ENCODE measurements around the gene CCND1.

CCND1 gene

DNA sequence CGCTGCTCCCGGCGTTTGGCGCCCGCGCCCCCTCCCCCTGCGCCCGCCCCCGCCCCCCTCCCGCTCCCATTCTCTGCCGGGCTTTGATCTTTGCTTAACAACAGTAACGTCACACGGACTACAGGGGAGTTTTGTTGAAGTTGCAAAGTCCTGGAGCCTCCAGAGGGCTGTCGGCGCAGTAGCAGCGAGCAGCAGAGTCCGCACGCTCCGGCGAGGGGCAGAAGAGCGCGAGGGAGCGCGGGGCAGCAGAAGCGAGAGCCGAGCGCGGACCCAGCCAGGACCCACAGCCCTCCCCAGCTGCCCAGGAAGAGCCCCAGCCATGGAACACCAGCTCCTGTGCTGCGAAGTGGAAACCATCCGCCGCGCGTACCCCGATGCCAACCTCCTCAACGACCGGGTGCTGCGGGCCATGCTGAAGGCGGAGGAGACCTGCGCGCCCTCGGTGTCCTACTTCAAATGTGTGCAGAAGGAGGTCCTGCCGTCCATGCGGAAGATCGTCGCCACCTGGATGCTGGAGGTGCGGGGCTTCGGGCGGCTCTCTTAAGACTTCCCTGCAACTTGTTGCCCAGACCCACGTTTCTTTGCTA lies at the start of gene CCND1:
TSS of gene CCND1 (plus strand) at position 162 of the 587 bp plus-strand sequence. CDS start at position 320, 158 bp downstream.
- Mint-ChIP-seq H3K27me3 (peaks cover 56% of the 10 kb centered on the region), H3K9me3 (no peaks in the 10 kb centered on the region), H3K36me3 (ENCODE audit: insufficient read depth) (peaks cover 7% of the 10 kb centered on the region), H3K4me3 (peak within 1 kb of the TSS; percentile 86), H3K27ac (ENCODE audit: low read depth) (peak within 1 kb of the TSS; percentile 90), H3K4me1 (peaks cover 20% of the 10 kb centered on the region)
- ATAC-seq (replicated peaks; ENCODE audit: extremely low read depth, poor library complexity, severe bottlenecking) (no peak), DNase-seq (ENCODE audit: low spot score in 2 of 2) (no peak)

DNA sequence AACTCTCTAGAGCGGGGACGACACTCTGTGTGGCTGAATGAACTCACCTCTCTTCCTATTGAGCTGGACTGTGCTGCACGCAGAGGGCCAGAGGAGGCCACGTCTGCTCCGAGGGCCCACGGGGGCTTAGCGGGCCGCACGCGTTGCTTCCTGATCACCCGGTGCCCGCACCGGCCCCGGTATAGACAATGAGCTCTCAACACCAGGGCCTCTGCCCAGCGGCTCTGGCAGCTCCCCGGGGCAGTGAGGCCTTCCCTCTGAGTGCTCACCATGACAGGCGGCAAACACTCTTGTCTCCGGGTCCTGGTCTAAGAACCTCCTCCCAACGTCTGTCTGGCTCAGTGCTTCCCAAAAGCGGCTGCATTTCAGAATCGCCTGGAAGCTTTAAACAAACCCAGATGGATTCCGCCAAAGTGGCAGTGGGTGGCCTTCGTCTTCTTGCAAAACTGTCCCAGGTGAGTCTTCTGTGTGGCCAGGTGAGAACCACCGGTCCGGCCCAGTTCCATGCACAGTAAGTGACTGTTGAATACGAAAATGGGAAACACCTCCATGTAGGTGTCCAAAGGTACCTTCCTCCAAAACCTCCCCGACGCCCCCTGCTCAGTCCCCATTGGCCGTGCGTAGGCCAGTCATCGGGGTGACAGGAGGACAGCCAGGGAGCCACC lies 47.8 kb upstream of the CCND1 start:
- H3K9me3 Mint-ChIP-seq, result no peaks in the 10 kb centered on the region
- H3K4me1 Mint-ChIP-seq, result no peaks in the 10 kb centered on the region
- ATAC-seq (replicated peaks; ENCODE audit: extremely low read depth, poor library complexity, severe bottlenecking), result no peak
- H3K4me3 Mint-ChIP-seq, result no peak overlapping the region
- DNase-seq (ENCODE audit: low spot score in 2 of 2), result no peak
- H3K27me3 Mint-ChIP-seq, result peaks cover 8% of the 10 kb centered on the region
- no peak overlapping the region for H3K27ac Mint-ChIP-seq (ENCODE audit: low read depth)
- no peaks in the 10 kb centered on the region for H3K36me3 Mint-ChIP-seq (ENCODE audit: insufficient read depth)

DNA sequence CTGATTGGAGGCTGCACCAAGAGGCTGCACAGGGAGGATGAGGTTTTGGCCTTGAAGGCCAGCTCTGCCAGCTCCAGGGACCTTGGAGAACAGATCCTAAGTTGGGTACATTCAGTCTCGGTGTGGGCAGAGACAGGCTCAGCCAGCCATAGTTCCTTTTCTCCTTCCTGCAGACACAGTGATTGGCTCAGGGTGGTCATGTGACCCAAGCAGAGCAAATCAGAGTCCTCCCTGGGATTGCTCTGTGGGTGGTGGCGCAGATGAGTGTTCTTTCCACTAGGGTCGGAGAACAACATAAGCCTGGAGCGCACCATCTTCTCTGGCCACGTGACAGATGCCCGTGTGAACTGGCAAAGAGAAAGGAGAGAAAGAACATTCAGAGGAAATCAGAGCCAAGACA lies 47.1 kb upstream of the CCND1 start:
- H3K4me1 Mint-ChIP-seq, result no peaks in the 10 kb centered on the region
- no peak overlapping the region for H3K27ac Mint-ChIP-seq (ENCODE audit: low read depth)
- ATAC-seq (replicated peaks; ENCODE audit: extremely low read depth, poor library complexity, severe bottlenecking) (no peak), DNase-seq (ENCODE audit: low spot score in 2 of 2) (no peak)
- H3K9me3 Mint-ChIP-seq, result no peaks in the 10 kb centered on the region
- no peaks in the 10 kb centered on the region for H3K36me3 Mint-ChIP-seq (ENCODE audit: insufficient read depth)
- peaks cover under 1% of the 10 kb centered on the region for H3K27me3 Mint-ChIP-seq
- no peak overlapping the region for H3K4me3 Mint-ChIP-seq

DNA sequence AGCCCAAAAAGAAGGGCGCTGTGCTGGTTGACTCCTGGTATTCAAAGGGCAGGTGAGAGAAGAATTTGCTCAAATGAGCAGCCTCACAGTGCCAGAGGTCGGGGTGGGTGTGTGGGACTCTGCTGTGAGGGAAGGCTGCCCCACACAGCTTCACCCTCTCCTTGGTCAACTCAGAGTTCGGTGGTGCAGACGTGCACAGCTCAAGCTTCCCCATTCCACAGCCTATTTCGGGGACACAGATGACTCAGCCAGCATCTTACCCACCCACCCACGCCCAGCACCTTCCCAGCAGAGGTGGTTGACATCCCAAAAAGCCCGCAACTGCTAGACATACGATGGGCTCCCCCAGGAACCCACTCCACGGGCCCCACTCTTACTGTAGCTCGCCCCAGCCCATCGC lies 46.5 kb upstream of the CCND1 start:
- H3K9me3 Mint-ChIP-seq, result no peaks in the 10 kb centered on the region
- no peaks in the 10 kb centered on the region for H3K27me3 Mint-ChIP-seq
- no peak for ATAC-seq (replicated peaks; ENCODE audit: extremely low read depth, poor library complexity, severe bottlenecking)
- no peak overlapping the region for H3K4me3 Mint-ChIP-seq
- H3K36me3 Mint-ChIP-seq (ENCODE audit: insufficient read depth), result no peaks in the 10 kb centered on the region
- H3K27ac Mint-ChIP-seq (ENCODE audit: low read depth), result no peak overlapping the region
- no peak for DNase-seq (ENCODE audit: low spot score in 2 of 2)
- H3K4me1 Mint-ChIP-seq, result no peaks in the 10 kb centered on the region

DNA sequence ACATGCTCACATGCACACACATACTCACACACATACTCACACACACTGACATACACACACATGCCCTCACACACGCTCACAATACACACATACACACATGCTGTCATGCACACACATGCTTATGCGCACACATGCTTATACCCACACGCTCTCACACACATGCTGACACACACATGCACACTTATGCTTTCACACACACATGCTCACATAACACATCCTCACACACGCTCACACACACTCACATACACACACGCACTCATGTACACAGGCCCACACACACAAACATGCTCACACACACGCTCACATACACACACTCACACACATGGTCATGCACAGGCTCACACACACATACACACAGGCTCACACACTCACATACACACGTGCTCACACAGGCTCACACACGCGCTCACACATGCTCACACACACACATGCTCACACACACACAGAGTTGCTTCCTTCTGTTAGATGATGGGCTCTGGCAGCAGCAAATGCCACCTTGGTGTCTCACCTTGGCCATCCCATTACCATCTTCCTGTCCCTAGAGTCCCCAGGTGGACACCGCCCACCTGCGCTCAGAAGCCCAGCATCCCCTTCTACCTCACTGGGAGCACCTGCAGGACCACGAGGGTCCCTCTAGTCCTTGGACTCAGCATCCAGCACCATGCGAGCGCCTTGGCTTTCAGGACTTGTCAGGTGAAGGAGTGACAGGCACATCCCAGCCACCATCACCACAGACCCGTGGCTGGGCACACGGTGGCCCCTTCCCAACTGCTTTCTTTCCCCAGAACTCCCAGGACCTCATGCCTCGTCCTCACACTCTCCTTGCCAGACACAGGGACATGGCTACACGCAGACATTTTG lies 44.9 kb upstream of the CCND1 start:
- DNase-seq (ENCODE audit: low spot score in 2 of 2), result no peak

DNA sequence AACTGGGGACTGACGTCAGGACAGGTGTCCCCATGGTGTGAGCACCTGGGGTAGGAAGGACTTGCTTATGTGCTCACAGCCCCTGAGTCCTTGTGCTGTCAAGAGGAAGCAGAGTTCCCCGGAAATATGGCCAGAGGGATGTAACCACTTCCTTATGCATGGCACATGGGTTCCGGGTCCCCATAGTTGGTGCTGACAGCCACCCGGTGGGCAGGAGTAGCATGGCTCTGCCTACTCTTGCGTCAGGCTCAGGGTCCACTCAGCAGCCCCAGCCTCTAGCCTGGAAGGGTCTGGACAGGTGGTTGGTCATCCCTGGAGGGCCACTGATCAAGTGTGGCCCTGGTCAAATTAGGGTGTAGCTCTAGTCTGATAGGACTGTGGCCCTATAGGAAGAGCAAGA lies 42.8 kb upstream of the CCND1 start:
- no peak for DNase-seq (ENCODE audit: low spot score in 2 of 2)
- no peak overlapping the region for H3K27ac Mint-ChIP-seq (ENCODE audit: low read depth)
- H3K4me3 Mint-ChIP-seq, result no peak overlapping the region
- H3K36me3 Mint-ChIP-seq (ENCODE audit: insufficient read depth), result no peaks in the 10 kb centered on the region
- H3K9me3 Mint-ChIP-seq, result no peaks in the 10 kb centered on the region
- H3K4me1 Mint-ChIP-seq, result no peaks in the 10 kb centered on the region
- ATAC-seq (replicated peaks; ENCODE audit: extremely low read depth, poor library complexity, severe bottlenecking), result no peak
- H3K27me3 Mint-ChIP-seq, result peaks cover 25% of the 10 kb centered on the region

More for the DNA sequence above, 44.9 kb upstream of the CCND1 start:
- H3K4me3 Mint-ChIP-seq, result no peak overlapping the region
- no peak for ATAC-seq (replicated peaks; ENCODE audit: extremely low read depth, poor library complexity, severe bottlenecking)
- no peaks in the 10 kb centered on the region for H3K4me1 Mint-ChIP-seq
- H3K36me3 Mint-ChIP-seq (ENCODE audit: insufficient read depth), result no peaks in the 10 kb centered on the region
- no peak overlapping the region for H3K27ac Mint-ChIP-seq (ENCODE audit: low read depth)
- H3K27me3 Mint-ChIP-seq, result peaks cover 4% of the 10 kb centered on the region
- no peaks in the 10 kb centered on the region for H3K9me3 Mint-ChIP-seq

DNA sequence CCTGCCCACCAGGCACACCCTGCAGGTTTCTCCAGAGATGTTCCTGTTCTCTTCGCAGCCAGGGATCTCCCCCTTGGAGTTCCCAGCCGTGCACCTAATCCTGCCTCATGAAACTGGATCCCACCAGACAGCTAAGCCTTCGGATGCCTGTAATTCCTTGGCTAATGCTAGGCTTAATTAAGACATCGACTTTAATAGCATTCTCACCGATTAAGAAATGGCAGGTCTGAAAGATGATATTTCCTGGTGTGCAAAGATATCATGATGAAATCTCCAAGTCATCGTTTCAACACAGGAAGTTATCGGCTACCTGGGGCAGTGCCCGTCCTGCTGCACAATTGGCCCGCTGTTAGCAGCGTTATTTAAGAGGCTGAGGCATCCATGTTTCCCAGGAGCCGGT lies 41.5 kb upstream of the CCND1 start:
- H3K27ac Mint-ChIP-seq (ENCODE audit: low read depth), result no peak overlapping the region

DNA sequence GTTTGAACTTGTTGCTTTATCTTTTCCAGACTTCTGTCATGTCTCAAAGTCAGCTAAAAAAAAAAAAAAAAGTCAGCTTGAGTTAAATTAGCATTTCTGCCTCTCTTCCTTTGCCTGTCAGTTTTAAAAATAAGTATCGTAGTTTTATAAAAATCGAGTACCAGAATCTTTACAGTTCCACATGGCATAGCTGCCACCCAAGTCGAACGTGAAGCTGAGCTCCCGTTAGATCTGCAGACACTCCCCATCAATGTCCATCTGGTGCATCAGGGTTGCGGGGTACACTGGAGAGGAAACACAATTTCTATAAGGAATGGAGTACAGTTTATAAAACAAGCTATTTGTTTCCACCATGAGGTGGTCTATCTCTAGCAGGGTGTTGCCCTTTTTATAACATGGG lies 41.0 kb upstream of the CCND1 start:
- no peaks in the 10 kb centered on the region for H3K36me3 Mint-ChIP-seq (ENCODE audit: insufficient read depth)
- no peak for ATAC-seq (replicated peaks; ENCODE audit: extremely low read depth, poor library complexity, severe bottlenecking)
- H3K27me3 Mint-ChIP-seq, result peaks cover 41% of the 10 kb centered on the region
- H3K9me3 Mint-ChIP-seq, result no peaks in the 10 kb centered on the region
- H3K4me1 Mint-ChIP-seq, result no peaks in the 10 kb centered on the region
- no peak overlapping the region for H3K4me3 Mint-ChIP-seq
- H3K27ac Mint-ChIP-seq (ENCODE audit: low read depth), result no peak overlapping the region
- DNase-seq (ENCODE audit: low spot score in 2 of 2), result no peak

More for the DNA sequence above, 41.5 kb upstream of the CCND1 start:
- H3K27me3 Mint-ChIP-seq, result peaks cover 38% of the 10 kb centered on the region
- H3K4me3 Mint-ChIP-seq, result no peak overlapping the region
- no peaks in the 10 kb centered on the region for H3K9me3 Mint-ChIP-seq
- no peaks in the 10 kb centered on the region for H3K36me3 Mint-ChIP-seq (ENCODE audit: insufficient read depth)
- H3K4me1 Mint-ChIP-seq, result no peaks in the 10 kb centered on the region
- no peak for DNase-seq (ENCODE audit: low spot score in 2 of 2)
- ATAC-seq (replicated peaks; ENCODE audit: extremely low read depth, poor library complexity, severe bottlenecking), result no peak

DNA sequence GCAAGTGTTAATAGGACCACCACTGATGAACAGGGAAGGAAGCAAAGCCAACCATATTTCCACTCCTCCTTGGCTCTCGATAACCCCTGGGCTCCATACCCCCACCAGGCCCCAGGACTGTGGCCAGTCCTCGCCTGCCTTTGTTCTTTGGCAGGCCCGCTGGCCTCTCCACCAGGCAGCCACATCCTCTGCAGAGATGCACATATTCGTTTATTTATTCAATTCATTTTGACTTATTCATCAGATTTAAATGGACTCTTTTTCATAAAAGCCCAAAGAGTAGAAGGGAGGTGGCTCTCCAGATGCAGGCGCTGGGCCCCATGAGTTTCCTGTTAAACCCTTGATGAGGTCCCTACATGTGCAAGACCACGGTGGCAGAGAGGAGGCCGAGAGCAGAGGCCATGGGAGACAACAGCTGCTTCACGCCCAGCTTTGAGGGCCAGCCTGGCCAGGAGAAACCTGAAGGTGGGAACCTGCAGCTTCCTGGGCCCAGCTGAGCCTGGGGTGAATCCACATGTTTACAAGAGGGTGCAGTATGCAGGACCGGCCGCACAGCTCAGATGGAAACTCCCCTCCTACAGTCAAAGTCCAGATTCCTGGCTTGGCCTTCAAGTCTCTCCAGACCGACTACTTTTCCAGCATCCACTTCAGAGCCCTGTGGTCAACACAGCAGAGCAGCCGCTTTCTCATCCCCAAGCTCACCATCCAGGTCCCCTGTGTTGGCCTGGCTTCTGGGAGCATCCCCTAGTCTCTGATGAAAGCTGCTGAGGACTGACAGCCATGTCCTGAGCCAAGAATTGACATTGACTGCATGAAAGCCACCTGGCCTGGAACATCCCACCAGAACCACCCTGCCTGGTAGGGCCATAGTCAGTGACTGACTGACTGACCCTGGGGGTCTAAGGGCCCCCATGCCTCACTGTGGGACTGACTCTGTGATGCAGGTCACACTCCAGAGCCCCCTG lies 39.7 kb upstream of the CCND1 start:
- peaks cover 53% of the 10 kb centered on the region for H3K27me3 Mint-ChIP-seq
- H3K27ac Mint-ChIP-seq (ENCODE audit: low read depth), result peak overlapping the region; percentile 35
- no peak for ATAC-seq (replicated peaks; ENCODE audit: extremely low read depth, poor library complexity, severe bottlenecking)
- H3K36me3 Mint-ChIP-seq (ENCODE audit: insufficient read depth), result no peaks in the 10 kb centered on the region
- H3K4me3 Mint-ChIP-seq, result no peak overlapping the region
- no peaks in the 10 kb centered on the region for H3K4me1 Mint-ChIP-seq
- no peak for DNase-seq (ENCODE audit: low spot score in 2 of 2)
- no peaks in the 10 kb centered on the region for H3K9me3 Mint-ChIP-seq

DNA sequence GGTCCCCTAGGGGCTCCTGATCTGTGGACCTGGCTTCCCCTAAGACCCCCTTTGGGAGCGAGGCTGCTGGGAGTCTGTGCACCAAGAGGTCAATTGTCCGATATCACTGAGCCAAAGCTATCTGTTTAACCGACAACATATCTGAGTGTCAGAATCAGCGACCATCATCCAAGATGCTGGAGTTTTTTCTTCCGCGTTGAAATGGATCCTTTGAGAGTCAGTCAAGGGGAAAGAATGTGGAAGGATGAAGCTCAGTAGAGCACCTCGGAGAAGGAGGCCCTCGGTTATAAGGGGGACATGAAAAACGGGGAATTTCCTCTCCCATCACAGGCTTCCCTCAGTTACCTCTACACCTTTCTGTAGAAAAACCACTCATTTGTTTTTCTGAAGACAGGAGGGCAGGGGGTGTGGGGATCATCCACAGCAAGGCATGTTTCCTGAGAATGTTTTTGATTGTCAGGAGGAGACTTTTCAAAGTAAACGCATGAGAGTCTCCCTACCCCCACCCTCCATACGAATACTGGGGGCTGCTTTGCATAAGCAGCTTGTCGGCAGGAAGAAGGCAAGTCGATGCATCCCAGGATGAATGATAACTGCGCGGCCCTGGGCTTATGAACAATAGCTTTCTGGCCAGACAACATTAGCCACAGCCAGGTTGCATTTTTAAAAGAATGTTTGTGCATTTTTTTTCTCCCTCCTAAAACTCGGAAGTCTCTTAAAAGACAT lies 37.7 kb upstream of the CCND1 start:
- H3K9me3 Mint-ChIP-seq, result peaks cover under 1% of the 10 kb centered on the region
- no peaks in the 10 kb centered on the region for H3K4me1 Mint-ChIP-seq
- no peak overlapping the region for H3K27ac Mint-ChIP-seq (ENCODE audit: low read depth)
- DNase-seq (ENCODE audit: low spot score in 2 of 2) (no peak), ATAC-seq (replicated peaks; ENCODE audit: extremely low read depth, poor library complexity, severe bottlenecking) (no peak)
- no peak overlapping the region for H3K4me3 Mint-ChIP-seq
- H3K36me3 Mint-ChIP-seq (ENCODE audit: insufficient read depth), result no peaks in the 10 kb centered on the region
- peaks cover 73% of the 10 kb centered on the region for H3K27me3 Mint-ChIP-seq

DNA sequence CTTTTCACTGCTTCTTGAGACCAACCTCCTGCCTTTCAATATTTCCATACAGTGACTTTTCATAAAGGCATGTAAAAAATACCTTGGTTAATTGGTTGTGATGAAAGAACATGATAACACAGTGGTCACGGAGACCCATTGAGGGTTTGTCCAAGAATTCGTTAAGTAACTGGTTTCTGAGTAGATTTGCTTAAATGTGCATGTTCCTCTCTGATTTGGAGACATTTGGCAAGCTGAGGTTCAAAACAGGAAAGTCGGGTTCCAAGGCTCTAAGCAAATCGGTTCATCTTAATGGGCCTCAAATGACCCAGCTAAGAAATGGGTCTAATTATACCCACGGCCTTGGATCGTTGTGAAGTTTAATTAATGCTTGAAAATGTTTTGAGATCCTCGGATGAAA lies 36.9 kb upstream of the CCND1 start:
- no peak for ATAC-seq (replicated peaks; ENCODE audit: extremely low read depth, poor library complexity, severe bottlenecking)
- Mint-ChIP-seq H3K27me3 (peaks cover 81% of the 10 kb centered on the region), H3K27ac (ENCODE audit: low read depth) (no peak overlapping the region), H3K9me3 (peaks cover 6% of the 10 kb centered on the region), H3K4me3 (no peak overlapping the region), H3K36me3 (ENCODE audit: insufficient read depth) (no peaks in the 10 kb centered on the region), H3K4me1 (no peaks in the 10 kb centered on the region)
- DNase-seq (ENCODE audit: low spot score in 2 of 2), result no peak
